ENCODE results near the gene SEMA4G.

Gene SEMA4G

GRCh38 chr10:101007915-101008822 lies 38.9 kb downstream of the SEMA4G start:
- no peak for DNase-seq

DNA sequence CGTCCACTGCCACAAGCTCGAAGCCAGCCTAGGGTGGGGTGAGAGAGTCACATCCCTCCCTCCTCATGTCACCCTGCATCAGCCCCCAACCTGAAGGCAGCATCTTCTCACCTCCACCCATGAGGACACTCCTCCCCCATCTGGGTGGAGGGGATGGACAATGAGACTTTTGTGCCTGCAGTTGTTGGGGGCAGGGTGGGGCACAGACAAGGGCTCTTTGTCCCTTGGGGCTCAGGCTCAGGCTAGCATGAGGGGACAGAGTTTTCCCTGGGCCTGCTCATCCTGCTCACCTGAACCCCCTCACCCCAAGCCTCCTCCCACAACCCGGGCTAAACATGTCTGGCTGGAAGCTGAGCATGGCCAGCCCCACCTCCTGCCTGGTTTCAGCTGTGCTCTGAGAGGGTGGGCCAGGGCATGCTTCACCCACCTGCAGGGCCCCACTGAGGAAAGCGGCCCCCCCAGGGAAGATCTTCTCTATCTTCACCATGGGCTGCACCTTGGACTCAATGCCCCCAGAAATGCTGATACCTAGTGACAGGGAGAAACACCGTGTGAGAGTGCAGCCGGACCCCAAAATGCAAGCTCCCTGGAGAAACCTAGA lies 39.6 kb downstream of the SEMA4G start:
- DNase-seq: no peak

GRCh38 chr10:101010329-101010728 lies 41.0 kb downstream of the SEMA4G start:
- no peak for DNase-seq

GRCh38 chr10:101011517-101012423 lies 42.5 kb downstream of the SEMA4G start:
- DNase-seq: no peak

DNA sequence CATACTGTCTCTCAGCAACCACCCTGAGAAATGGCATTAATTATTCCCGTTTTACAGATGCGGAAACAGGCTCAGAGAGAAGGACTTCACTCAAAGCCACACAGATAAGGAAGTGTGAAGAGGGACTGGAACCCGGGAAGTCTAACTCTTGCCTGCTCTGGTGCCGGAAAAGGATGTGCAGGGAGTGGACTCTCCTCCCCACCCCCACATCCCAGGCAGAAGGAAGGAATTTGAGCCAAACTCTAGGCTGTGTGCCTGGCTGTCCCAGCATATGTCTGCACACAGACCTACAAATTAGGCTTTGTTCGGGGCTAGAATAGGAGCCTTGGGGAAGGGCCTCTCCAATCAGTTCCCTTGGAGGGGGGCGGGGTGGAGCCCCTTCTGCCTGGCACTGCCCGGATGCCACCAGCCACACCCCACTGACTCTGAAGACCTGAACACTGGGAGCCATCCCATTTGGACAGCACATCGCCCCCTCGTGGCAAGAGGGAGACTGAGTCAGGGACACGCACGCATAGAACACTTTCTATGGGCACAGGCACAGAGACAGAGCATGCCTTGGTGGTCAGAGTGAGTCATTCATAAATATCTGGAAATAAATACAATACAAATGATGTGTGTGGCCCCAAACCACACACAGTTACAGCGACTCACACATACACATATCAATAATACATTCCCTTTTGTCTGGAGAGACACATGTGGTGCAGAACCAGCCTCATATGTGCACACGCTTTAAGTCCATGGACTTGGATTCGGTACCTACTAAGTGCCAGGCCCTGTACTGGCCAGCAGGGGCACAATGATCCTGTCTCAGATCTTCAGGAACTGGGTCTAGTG lies 43.4 kb downstream of the SEMA4G start:
- peak; percentile 89 for DNase-seq

DNA sequence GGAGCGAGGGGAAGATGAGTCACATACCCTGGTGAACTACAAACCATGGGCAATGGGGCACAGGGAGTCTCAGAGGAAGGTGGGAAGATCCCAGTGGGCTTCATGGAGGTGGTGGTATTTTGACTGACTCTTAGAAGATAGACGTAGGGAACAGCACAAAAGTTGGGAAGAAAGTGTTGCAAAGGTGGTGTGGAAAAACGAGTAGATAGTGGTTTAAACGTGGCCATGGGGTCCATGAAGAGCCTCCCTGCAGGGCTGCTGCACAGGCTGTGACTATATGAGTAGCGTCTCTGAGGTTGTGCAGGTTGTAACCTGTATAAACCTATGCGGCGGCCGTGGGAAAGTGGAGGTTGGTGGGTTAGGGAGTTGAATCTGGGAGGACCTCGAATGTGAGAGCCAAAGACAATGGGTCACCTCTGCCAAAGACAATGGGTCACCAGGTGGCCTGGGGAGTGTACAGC lies 44.1 kb downstream of the SEMA4G start:
- DNase-seq: no peak

DNA sequence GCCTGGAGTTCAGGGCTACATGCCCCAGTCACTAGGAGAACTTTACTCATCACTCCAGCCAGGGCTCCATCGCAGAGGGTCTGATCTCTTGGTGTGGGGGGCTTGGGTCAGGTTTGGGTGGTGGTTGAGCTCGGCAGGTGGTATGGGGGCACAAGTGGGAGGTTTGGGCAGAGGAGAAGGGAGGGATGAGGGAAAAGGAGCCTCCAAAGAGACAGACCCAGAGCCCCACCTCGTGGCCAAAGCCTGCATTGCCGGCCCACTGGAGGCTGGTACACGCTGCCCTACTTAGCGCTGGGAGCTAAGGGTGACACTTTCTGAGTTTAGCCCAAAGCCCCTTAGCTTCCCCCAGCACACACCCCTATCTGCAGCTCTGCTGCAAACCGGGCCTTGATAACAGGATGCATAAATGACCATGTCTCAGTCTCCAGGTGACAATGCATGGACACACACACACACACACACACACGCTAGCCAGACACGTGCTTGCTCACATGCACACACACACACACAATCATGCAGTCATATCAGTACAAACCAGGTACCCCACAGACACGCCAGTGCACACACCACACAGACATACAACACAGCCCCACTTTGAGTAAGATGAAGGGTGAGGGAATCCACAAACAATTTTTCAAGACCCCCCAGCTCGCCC lies 45.1 kb downstream of the SEMA4G start:
- DNase-seq: peak; percentile 92

DNA sequence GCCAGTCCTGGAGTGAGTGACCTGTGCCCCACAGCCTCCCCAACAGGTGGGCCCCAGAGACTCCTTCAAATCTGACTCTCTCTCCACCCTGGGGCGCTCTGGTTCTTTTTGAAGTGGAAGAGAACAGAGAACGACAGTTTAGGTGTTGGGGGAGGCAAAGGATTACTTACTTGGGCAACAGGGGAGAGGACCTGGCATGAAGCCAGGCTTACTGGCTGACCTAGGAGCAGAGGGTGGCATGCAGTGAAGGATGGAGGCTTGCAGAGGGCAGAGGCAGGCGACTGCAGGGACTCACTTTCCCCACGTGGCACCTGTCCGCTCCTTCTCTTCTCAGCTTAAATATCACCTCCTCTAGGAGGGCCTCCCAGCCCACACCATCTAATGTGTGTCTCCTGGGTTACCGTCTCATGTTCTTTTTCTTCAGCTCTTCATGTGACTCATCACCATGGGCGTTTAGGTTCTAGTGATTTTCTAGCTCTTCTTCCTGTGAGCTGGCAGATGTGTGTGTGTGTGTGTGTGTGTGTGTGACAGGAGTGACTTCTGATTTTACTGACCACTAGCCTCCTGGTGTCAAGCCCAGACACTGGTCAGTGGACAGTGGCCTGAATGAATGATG lies 45.8 kb downstream of the SEMA4G start:
- no peak for DNase-seq

DNA sequence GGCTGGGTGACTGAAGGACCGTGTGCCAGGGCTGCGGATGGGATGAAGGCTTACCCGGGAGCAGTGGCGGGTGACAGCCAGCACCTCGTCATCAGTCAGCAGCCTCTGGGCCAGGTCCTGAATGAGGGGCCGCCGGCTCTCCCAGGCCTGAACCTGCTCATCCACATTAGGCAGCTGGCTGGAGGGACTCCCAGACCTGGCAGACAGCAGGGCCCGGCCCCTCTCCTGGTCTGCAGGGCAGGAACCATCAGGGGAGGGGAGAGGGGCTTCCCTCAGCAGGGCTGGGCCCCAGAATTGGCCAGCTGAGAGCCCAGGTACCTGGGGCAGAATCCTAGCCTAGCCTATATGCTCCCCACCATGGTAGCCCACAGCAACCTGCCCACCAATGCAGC lies 46.3 kb downstream of the SEMA4G start:
- no peak for DNase-seq

GRCh38 chr10:101016814-101017213 lies 47.5 kb downstream of the SEMA4G start:
- DNase-seq: no peak

DNA sequence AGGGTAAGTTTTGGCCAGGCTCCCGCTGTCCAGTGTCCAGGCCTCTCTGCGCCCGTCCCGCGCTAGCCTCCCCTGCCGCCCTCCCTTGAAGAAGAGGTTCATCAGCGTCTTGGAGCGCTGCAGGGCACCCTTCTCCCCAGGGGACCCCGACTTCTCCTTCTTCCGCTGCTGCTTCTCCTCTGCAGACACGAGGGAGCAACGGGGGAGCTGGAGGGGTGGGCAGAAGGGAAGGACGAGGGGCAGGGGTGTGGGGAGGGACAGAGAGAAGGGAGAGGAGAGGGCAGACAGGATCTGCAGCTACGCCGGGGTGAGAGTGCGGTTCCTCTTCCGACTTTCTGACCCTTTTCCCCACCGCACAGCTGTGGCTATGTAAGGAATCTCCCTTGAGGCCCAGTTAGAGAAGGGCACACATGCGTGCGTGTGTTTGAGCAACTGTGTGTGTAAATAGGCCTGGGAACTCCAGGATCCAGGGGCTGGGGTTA lies 48.9 kb downstream of the SEMA4G start:
- no peak for DNase-seq

DNA sequence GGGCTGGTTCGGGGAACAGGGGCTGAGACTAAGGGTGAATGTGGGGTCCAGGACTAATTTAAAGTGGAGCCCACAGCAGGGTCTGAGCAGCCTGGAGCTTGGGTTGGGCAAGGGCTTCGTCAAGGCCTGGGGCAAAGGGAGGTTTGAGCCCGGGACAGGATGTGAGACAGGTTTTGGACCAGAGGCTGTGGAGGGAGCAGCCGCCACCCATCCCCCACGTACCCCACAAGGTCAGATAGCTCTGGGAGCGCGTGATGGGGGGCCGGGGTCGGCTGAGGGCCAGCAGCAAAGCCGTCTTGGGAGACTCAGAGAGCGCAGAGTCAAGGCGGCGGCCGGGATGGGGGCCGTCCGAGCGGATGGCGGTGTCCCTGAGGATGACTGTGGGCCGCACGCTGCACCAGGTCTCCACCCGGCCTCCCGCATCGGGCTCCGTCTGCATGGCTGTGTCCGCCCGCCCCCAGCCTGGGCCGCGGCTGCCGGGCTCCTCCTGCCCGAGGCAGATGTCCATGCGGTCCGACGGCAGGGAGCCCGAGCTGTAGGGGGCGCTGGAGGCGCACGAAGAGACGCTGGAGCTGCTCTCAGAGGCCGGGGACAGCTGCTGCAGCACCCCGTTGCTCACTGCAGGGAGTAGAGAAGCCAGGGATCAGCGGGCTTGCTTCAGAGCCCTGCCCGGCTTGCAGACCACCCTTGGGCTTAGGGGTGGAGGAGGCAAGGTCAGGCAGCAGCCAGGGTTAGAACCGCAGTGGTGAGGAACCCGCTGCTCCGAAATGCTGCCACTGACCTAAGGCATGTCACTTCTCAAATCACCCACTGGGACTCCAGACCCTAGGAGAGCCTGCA lies 49.5 kb downstream of the SEMA4G start:
- DNase-seq: peak; percentile 89

All from activated CD8-positive, alpha-beta memory T cell treated with anti-CD3 and anti-CD28 coated beads for 24 hours (primary cell).